Astrocyte of the spinal cord (primary cell): ENCODE measurements around the gene SNCAIP.

Source experiments
- DNase-seq: peaks from one replicate; pipeline ENCODE4 v3.0.0; 2011; ENCODE audit warnings: low read depth, low spot score
- H3K4me3 ChIP-seq: 2 replicates; pipeline ENCODE4 v1.5.1; 2011; ENCODE audit warnings: low read depth, mild to moderate bottlenecking, low read length, moderate library complexity
- CTCF ChIP-seq: IDR thresholded peaks from 2 replicates; pipeline ENCODE4 v1.5.1; 2012; ENCODE audit warnings: low read depth, mild to moderate bottlenecking, low read length, inconsistent platforms
- in situ Hi-C: cut with HindIII; loops from 2 replicates; pipeline ENCODE4 v1.10.0; 2017; ENCODE audit warnings: low sequenced_read_pairs

The SNCAIP gene

DNA sequence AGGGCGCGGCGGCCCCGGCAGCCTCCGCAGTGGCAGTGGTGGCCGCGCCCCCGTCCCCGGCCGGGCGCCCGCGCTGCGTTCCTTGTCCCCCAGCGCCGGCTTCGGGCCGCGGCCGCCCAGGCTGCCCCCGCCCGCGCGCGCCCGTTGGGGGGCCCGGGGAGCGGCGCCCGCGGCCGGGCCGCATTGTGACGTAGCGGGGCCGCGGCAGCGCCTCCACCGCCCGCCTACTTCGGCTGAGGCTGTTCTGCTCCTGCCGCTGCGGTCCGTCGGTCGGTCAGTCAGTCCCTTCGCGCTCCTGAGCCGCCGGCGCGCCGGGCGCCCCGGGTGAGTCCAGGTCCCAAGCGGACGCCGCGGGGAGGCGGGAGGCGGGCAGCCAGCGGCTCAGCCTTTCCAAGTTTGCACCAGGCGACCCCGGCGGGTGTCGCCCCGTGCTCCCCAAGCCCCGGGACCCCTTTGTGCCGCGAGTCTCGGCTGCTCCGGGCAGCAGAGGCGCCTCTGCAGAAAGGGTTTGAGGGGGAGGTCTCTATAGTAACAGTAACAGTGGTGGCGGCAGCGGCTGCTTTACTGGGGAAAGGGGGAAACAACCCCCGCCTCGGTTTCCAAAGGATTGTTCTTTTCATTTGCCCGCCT lies at the start of gene SNCAIP:
Gene SNCAIP, plus strand, starts transcription at position 277 of the 630 bp plus-strand sequence. CDS start 78,898 bp downstream, outside the sequence.
- in situ Hi-C loops = no loop called here
- DNase-seq = peak; percentile 47
- peak within 1 kb of the TSS; percentile 68 for H3K4me3 ChIP-seq
- TF ChIP-seq CTCF = no peak

GRCh38 chr5:122263352-122264030 lies 48.5 kb upstream of the SNCAIP start:
- no peak overlapping the region for H3K4me3 ChIP-seq
- TF ChIP-seq CTCF = no peak
- peak; percentile 47 for DNase-seq
- in situ Hi-C loops = no loop called here

GRCh38 chr5:122264610-122265009 lies 47.4 kb upstream of the SNCAIP start:
- DNase-seq = no peak
- no peak for TF ChIP-seq CTCF
- no peak overlapping the region for H3K4me3 ChIP-seq
- in situ Hi-C loops = no loop called here

DNA sequence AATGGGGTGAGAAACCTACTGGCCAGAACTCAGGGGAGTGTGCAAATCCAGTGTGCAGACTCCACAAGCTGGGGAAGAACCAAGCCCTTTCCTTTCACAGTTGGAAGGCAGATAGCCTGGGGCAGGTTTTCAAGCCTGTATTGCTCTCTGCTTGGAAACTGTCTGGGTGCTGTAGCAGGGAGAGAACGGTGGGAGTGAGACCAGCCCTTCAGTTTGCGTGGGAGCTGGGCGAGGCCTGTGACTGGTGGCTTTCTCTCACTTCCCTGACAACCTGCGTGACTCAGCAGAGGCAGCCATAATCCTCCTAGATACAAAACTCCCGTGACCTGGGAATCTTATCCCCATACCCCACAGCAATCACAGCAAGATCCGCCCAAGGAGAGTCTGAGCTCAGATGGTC lies 44.9 kb upstream of the SNCAIP start:
- no peak overlapping the region for H3K4me3 ChIP-seq
- in situ Hi-C loops = no loop called here
- DNase-seq = no peak
- TF ChIP-seq CTCF = no peak

- DNase-seq = no peak
- TF ChIP-seq CTCF = no peak
- in situ Hi-C loops = no loop called here
- H3K4me3 ChIP-seq = no peak overlapping the region
These were observed 38.3 kb upstream of the SNCAIP start for GRCh38 chr5:122273696-122274095.

GRCh38 chr5:122283592-122283991 lies 28.4 kb upstream of the SNCAIP start:
- no peak for DNase-seq
- in situ Hi-C loops = no loop called here
- no peak overlapping the region for H3K4me3 ChIP-seq
- no peak for TF ChIP-seq CTCF
